Mucosa of gallbladder (tissue), 1 donor: Measurements from ENCODE around the gene SH3PXD2A. TPM values are rescaled to one million over a fixed set of nuclear protein-coding genes. Genes with fewer than 3 reads are reported as not detected.
"Not testable (repeated sequence)": the region's sequence is repeated elsewhere in the genome, so short reads cannot be mapped to it uniquely, and the experiment has no call there.

Source experiments
- DNase-seq: peaks from one replicate; pipeline ENCODE4 v3.0.0-alpha.2; 2020; ENCODE audit warnings: low spot score
- total RNA-seq: library from RNA; stranded (reverse); gene quantifications from one replicate; pipeline ENCODE4 v1.2.1, GENCODE V29; 2021
- donor health status: DM: no; HTN: no; CAD: no.

Gene SH3PXD2A
- total RNA-seq, 1 donor from 2014 or later: 62.3 TPM

GRCh38 chr10:103666087-103666761, 189.2 kb downstream of the SH3PXD2A start:
- no peak for DNase-seq

GRCh38 chr10:103665162-103665889, 190.1 kb downstream of the SH3PXD2A start:
- DNase-seq: no peak

DNA sequence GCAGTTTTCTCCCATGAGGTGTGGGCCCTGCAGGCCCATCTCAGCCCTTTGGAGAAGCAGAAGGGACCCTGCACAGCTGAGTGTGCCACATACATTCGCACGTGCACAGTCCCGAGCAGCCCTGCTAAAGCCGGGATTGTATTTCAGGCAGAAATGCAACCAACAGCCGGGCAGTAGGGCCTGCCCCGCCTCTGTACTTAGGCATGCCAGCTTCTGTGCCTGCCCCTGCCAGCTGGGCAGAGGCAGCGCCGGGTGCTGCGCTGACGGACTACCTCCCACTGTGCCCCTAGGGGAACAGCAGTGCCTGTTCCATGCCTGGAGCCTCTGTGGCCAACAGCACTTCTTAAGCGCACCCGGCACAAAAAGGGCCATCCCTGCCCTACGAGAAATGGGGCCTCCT, 191.6 kb downstream of the SH3PXD2A start:
- DNase-seq: peak; percentile 50

GRCh38 chr10:103663236-103663635, 192.1 kb downstream of the SH3PXD2A start:
- DNase-seq: no peak

DNA sequence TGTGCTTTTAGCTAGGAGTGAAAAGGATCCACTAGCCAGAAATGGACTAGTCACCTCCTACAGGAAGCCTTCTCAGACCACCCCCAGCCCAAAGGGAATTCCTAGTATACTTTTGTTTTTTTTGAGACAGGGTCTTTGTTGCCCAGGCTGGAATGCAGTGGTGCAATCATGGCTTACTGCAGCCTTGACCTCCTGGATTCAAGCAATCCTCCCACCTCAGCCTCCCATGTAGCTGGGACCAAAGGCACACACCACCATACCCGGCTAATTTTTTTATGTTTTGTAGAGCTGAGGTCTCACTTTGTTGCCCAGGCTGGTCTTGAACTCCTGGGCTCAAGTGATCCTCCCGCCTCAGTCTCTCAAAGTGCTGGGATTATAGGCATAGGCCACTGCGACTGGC, 192.7 kb downstream of the SH3PXD2A start:
- not testable (repeated sequence) for DNase-seq

- peak; percentile 74 for DNase-seq
These were observed 194.0 kb downstream of the SH3PXD2A start for GRCh38 chr10:103661198-103661950.

DNA sequence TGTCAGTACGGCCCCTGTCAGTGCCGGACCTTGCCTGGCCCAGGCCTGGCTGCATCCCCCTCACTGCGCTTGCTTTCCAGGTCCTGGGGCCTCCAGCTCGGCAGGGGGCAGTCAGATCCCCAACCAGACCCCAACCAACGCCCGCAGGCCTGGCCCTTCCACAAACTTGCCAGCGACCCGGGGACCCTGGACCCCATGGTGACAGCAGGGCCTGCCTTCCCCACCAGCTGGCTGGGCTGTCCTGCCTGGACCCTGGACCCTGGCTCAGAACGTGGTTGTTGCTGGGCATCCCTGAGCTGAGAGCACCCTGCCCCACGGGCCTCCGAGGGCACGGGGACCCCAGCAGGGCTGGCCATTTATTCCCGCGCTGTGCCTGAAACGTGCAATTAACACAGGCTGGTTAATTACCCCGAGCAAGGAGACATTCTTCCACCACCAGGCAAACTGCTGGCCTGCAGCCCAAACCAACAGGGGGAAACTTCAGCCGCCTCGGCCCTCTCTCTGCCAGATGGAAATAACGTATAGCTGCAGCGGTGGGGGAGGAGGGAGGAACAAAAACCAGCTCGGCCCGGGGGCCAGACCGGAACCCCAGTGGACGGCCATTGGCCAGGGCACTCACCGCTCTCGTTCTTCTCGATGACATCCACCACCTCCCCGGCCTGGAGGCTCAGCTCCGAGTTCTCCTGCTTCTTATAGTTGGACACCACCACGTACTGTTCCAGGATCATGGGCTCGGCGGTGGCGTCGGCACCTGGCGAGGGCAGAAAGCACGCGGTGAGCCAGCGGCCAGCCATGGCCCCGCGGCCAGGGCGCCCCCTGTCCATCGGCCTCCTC, 194.8 kb downstream of the SH3PXD2A start:
- no peak for DNase-seq

DNA sequence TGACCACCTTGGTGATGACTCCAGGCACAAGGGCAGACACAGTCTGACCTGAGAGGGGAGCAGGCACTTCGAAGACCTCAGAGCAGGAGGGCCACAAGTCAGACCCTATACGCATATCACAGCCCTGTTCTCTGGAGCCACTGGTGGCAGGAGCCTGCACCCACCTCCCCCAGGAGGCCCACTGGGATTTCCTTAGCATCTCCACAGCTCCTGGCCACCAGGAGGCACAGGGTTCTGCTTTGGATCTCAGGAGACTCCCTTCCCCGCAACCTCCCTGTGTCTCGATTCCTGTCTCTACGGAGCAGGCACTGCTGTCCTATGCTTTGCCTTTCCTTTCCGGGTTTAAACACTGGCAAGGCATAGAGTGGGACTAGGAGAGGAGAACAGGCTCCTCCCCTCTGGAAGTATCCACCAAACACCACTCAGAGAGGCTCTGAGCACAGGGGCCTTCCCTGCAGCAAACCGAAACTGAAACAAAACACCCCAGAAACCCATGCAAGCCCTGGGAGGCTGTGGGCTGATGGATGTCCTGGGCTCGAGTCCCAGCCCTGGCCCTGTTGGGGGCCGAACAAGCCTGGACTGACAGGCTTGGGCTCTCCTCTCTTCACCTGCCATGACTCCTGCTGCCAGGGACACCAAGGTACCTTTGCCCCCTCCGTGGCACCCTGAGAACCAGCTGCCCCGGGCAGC, 195.6 kb downstream of the SH3PXD2A start:
- DNase-seq: peak; percentile 78

GRCh38 chr10:103658049-103658577, 197.3 kb downstream of the SH3PXD2A start:
- no peak for DNase-seq

DNA sequence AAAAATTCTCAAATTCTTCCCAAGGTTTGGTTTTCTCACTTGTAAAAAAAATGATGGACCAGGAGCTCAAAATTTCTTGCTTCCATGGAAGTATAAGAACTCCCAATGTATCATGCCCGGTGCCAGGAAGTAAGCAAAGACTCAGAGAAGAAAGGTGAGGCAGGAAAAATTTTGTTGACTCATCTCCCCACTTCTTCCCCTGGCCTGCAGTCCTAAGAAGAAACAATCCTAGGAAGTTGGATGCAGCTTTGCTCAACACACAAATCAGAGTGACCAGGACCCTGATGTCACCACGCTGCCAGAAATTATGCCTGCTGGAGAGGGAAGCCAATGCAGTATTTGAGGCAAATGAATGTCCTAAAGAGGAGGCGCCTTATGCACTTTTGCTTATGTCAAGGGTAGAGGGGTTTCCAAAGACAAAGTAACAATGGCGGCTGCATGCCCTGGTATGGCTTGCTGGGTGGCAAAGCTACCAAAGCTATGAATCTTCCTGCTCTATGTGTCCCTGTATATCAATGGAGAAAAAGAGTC, 198.2 kb downstream of the SH3PXD2A start:
- no peak for DNase-seq

DNA sequence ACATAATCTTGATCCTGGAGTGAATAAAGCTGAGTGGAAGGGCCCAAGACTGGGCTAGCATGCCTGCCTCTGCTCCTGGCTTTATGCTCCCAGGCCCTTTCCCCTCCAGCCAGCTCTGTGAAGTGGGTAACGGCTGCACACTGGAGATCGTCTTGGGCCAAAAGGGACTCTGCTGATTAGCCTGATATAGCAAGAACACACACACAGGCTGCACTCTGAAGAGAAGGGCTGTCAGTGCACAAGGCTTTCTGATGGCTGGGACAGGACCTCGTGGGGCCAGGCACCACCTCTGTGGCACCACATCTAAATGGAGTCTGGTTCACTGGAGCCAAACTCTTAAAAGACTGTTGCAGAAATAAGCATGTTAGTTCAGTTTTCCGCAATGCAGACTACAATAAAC, 200.5 kb downstream of the SH3PXD2A start:
- no peak for DNase-seq

DNA sequence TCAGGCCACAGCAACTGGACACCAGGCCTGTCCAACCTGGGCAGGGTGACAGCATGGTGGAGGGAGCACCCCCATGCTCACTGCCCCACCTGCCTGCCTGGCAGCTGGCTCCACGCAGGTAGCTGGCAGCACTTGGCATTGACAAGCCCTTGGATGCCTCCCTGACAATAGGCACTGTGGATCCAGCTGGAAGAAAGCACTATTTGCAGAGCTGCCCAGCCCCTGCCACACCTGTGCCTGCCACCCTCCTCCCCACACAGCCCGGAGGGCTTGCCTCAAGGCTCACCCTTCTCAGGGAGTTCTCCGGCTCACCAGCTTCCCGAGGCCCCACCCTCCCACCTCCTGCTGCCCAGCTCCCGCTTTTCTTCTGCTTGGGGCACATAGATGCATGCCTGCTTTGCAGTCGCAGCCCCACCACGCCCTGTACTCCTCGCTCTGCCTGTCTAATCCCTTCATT, 201.8 kb downstream of the SH3PXD2A start:
- DNase-seq: peak; percentile 82

GRCh38 chr10:103652599-103653281, 202.6 kb downstream of the SH3PXD2A start:
- no peak for DNase-seq

DNA sequence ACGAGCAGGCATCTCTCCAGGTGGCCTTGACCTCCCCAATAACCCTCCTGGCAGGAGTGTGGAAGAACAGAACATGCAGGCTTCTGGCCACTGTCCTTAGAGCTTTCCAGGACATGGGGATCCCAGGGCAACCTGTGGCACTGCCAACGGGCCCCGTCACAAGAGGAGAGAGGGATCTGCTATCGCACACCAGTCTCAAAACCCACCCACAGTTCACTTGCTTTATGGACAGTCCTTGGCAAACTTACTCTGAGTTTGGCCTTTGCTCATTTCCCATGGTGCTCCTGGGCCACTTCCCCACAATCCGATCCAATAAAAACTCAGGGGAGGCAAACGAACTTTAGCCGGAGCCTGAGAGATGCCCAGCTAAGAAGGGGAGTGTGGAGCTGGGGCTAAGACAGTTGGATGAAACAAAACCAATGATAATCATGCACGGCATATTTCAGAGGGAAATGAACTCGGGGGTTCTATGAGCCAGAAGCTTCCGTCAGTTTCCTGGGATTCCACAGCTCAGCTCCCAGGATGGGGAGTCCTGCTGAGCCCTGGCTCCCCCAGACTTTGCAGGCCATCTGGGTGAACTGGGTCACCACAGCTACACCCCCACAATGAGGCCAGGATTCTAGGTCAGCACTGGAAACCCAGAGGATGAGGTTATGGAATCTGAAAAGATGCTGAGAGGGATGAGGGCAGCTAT, 203.4 kb downstream of the SH3PXD2A start:
- DNase-seq: no peak

DNA sequence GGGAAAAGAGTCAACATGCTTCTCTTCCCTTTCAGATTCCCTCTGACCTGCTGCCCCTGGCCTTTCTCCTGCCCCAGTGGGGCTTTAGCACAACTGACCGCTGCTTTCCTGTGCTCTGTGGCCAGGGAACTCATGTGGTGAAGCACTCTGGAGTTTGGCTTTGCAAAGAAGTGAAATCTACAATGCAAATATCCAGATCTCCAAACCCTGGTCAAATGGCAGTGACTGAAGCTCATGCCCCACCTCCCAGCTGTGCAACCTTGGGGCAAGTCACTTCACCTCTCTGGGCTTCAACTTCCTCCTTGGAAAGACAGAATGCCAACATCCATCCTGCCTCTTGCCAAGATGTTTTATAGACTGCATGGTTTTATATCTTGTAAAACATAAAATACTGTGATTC, 204.0 kb downstream of the SH3PXD2A start:
- no peak for DNase-seq

GRCh38 chr10:103649654-103650423, 205.5 kb downstream of the SH3PXD2A start:
- DNase-seq: no peak

DNA sequence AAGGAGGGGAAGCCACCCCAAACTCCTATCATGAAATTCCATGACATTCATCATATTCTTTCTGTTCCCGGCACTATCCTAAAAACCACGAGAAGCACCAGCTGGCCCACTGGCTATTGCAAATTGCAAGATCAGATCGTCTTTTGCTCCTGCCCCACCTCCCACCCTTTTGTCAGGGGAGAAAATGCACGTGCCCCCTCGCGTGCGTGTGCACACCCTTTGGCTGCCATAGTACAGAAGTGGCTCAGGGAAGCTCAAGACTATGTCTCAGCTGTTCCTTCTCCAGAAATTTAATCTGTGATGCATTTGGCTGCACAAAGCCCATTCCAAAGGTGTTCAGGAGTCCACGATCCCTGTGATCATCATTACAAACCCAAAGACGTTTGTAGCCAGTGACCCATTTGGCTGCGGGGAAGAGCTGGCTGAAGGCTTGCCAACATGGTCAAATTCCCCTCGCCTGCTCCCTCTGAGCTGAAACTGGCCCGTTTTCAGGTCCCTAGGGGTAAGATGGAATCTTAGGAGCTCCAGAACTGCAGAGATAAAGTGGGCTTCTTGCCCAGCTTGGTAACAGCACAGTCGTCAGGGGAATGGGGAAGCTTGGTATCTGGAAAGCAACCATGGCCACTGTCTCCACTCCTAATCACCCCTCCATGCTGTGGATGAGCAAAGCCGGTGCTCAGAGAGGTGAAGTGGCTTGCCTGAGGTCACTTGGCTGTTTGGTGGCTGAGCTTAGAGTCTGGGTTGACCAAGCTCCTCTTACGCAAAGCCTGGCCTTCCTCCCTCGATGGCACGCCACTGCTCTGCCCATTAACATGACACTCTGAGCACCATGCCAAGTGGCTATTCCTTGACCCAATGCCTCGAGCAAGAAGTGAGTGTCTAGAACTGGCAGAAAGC, 206.5 kb downstream of the SH3PXD2A start:
- DNase-seq: peak; percentile 52
